HG03521 (cell line): ENCODE measurements around the gene ADRA2B.

Experiments
- ATAC-seq: cut with Tn5 transposase; IDR thresholded peaks from one replicate; pipeline ENCODE4 v1.9.1; 2021; ENCODE audit warnings: mild to moderate bottlenecking, moderate library complexity; ENCODE audit not compliant: unreplicated experiment

ADRA2B gene

DNA sequence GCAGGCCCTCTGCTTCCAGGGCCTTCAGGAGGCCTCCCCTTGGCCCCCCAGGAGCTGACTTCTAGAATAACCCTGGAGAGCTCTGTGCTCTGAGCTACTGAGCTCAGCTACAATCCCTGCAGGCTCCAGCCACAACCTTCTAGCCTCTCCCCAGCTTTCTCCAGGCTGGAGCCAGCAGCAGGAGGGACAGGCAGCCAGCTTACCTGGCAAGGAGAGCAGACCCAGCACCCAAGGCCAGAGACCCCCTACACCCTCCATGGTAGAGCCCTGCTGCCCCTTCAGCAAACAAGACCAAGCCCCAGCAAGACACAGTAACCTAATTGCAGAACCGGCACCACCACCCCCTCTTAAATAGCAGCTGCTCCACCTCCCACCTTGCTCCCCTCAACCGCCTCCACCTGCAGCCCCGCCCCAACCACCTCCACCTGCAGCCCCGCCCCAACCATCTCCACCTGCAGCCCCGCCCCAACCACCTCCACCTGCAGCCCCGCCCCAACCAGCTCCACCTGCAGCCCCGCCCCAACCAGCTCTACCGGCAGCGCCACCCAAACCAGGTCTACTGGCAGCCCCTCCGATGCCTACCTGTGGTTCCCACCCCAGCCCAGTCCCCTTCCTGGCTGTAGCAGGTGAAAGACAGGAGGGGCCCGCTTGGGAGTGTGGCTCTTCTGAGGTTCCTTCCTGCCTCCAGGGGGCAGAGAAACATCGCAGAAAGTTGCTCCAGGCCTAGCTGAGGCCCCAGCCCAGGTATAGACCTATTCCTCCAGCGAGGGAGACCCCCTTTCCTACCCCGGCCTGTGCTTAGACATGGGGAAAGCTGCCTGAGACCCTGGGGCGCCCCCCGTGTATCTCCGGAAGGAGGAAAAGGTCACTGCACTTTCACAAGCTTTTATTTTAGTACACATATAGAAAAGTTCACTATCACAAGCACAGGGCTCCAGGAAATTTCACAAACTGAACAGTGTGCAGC lies 22.1 kb upstream of the ADRA2B start, which contains the start of gene ASTL:
Gene ASTL, minus strand, starts transcription at position 324 of the 967 bp plus-strand sequence. Its CDS starts 66 bp downstream, at position 258.
- no peak for ATAC-seq

DNA sequence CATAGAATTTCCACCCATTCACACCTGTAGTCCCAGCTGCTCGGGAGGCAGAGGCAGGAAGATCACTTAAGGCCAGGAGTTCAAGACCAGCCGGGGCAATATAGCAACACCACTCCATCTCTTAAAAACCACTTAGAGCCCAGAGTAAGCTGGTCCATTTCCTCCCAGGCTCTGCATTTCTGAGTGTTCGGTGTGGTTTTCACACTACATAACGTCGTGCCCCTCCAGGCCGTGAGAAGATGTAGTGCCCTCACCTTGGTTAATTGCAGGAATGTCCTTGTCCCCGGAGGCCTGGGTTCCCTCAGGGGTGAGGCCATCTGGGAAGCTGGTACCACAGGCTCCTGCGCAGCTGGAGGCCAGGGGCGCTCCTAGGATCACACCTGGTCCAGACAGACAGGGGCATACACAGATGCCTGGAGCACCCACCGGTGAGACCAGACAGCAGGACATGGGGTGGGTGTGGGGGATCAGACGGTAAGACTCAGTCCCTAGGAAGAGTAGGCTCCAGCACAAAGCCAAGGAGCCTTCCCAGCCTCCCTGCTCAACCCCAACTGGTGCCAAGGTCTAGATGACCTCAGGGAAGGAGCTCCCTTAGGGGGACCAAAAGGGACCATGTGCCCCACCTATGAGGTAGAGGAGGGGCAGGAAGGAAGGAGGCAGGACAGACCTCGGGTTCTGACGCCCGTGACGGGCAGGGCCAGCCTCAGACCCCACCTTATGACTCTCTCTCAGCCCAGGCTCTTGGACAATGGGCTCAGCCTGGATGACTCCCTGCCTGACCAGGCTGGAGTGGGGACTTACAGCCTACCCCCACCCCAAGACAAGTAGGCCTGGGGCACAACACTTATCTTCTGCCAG lies 21.2 kb upstream of the ADRA2B start:
- no peak for ATAC-seq

GRCh38 chr2:96136129-96136720 lies 19.9 kb upstream of the ADRA2B start:
- no peak for ATAC-seq

GRCh38 chr2:96135621-96136020 lies 19.2 kb upstream of the ADRA2B start:
- no peak for ATAC-seq

GRCh38 chr2:96135171-96135570 lies 18.8 kb upstream of the ADRA2B start:
- ATAC-seq: no peak

DNA sequence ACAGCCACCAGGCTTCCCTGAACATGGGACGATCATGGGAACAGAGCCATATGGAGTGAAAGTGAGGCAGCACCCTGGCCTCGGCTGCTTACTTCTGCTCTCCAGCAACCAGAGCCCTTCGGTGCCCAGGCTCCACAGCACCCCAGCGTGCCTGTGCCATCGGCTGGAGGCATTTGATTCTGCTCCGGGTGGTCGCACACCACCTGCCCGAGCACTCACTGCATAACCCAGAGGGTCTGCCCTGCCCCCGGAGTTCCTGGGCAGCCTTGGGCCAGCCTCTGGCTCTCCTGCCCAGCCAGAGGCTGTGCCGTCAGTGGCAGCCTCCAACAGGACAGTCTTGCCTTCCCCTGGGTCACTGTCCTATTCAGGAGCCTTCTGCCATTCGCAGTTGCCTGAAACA lies 18.1 kb upstream of the ADRA2B start:
- no peak for ATAC-seq

DNA sequence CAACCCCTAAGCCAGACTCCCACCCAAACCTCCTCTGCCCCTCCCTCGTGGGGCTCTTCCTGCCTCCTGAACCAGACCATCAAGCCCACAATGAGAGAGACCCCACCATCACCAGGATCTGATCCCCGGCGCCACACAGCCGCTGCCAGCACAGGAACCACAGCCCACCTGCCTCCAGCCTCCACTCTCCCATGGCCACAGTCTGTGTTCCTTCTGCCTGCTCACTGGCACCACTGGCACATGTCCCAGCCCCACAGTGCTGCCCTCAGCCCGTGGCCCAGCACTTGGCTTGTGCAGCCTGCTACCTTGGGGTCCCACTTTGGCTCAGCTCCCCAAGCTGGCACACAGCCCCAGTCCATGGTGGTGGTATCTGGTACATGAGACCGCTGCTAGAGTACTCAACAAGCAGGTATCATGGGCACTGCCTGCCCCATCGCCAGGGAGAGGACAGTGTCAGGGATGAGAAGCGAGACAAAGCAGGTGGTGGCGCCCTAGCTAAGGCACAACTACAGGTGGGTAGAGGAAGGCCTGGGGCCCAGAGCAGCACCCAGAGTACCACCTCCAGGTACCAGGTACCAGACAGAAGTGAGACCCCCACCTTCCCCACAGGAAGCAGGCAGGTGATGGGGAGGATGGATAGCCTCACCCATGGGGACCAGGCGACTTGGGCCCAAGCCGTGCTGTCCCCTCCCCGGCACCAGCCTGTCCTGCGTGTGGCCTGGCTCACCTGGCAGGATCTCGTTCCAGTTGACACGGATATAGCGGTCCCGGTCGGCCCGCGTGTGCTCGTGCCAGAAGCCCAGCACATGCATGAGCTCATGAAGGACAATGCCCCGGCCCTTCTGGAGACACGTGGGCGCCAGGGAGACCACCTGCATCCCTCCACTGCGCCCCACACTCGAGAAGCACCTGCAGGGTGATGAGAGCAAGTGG lies 15.7 kb upstream of the ADRA2B start:
- ATAC-seq: no peak

DNA sequence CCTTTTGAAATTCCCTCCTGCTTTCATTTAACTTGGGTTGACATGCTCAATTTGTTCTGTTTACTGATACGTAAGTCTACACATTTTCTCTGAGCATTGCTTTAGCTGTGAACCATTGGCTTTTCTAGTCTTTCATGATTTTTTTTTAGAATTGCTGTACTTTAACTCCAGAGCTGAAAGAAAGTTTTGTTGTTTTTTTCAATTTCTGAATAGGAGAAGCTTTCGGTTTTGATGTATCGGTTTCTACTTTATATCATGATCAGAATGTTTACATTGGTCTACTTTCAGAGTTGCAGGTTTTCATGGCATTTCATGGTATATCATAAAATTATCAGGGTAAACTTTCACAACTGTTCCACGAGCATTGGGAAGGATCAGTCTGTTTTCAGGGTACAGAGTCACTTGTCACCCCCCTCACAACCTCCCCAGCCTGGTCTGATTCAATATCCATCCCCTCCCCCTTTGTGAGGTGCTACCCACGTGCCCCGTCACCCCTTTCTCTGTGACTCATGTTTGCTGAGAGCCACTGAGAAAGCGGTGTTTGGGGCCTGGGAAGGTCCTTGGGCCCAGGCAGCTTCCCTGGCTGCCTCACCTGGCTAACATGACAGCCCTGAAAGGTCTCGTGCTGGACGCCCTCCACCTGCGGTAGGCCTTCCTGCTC lies 14.9 kb upstream of the ADRA2B start:
- no peak for ATAC-seq

- ATAC-seq: no peak
Observed at GRCh38 chr2:96130483-96130882, 14.1 kb upstream of the ADRA2B start.

DNA sequence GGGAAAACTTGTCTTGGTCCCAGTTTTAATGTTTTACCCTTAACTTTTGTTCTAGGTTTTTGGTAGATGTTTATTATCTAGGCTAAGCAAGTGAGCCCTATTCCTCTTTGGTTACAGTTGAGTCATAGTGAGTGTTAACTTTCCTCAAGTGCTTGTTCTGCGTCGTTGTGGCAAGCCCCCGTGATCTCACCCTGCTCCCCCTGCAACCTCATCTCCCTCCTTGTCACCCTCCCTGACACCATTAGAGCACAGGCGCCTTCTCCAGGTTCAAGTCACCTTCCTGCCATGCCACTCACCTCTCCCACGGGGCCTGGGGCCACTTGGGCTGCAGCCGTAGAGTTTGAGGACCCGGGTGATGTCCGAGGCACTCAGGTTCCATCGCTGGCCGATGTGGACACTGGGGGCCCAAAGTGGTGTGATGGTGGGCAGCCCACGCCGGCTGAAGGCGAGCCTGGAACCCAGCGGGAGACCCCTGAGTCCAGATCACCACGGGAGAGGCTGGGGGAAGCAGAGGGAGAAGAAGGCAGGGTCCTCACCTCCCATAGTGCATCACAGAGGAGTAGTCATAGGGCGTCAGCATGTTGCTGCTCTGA lies 13.3 kb upstream of the ADRA2B start:
- ATAC-seq: no peak

- ATAC-seq: no peak
Observed at GRCh38 chr2:96128456-96128855, 12.1 kb upstream of the ADRA2B start.

DNA sequence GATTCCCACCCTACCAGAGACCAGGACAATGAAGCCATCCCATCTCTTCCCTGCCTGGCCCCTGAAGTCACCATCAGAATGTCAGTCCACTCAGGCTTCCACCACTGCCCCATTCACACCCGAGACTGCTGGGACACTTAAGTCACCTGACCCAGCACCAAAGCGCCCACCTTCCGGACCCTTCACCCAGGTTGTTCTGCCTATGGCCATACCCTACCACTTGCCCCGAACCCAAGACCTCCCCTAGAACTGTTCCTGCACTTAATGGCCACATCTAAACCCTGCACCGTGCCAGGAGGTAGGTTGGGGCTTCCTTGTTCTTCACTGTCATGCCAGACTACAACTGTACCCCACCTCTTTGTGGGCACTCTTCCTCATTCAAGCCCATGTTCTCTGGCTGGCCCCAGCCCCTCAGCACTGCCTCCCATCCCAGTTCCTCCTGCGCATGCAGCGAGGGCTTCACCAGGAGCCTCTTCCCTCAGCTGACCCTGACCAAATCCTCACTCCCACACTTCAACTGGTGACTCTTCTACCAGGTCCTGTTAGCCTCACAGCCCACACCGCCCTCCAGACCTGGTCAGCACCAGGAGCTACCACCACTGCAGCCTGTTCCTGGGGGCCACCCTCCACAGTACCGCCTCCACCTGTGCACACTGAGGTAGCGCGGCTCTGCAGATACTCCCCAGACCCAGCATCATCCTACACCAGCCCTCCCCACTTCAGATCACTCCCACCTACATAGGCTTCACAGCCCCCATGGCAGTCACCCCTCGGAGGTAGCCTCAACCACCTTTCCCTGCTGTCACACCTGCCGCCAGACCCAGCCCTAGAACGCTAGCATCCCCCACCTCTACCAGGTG lies 8.3 kb upstream of the ADRA2B start:
- no peak for ATAC-seq

DNA sequence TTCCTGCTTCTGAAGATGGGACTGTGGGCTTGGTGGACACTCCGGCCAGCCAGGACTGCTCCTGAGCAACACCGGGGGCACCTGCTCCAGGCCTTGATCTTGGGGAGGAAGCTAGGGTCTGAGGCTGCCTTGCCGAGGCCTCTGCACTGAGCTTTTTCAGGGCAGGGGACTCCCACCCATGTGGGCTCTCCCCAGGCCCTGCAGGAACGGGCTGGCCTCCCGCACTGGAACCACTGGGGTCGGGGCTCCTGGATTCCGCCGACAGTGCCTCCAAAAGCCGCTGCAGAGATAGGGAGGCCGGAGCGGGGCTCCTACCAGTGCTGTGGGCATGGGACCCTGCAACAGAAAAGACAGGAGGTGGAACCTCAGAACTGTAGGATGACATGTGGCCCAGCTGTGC lies 7.6 kb upstream of the ADRA2B start:
- no peak for ATAC-seq

DNA sequence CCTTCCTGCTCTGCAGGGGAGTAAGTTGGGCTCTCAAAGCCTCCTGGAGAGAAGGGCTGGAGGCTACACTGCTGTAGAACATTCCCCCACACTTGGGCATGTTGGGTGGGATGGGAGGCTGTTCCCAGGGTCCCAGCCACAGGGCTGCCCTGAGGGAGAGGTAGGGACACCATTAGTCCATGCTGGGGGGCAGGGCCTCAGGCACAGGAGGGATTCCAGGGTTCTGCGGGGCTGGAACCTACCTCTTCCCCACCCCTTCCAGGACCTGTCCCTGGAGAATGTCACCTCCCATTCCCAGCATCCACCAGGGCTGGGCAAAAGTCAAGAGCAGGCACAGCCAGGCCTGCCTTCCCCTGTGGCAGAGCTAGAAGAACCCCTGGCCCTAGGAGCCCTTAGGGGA lies 6.9 kb upstream of the ADRA2B start:
- no peak for ATAC-seq

DNA sequence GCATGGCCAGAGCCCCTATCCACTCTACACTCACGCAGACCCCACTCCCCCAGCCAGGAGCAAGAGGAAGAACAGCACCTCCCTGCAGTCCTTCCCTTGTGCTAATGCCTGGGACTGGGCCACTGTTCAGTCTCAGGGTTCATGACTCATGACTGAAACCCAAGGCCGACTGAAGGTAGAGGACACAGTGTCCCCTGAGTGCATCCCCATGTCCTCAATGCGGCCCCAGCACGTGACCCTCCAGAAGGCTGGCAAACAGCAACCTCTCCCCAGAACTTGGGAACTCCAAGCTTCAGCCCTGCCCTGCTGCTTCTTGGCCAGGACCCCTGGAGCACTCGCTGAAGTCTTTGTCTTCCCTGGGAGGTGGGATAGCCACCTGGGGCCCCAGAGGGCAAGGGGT lies 6.0 kb upstream of the ADRA2B start:
- ATAC-seq: no peak

GRCh38 chr2:96121414-96121813 lies 5.0 kb upstream of the ADRA2B start:
- no peak for ATAC-seq

DNA sequence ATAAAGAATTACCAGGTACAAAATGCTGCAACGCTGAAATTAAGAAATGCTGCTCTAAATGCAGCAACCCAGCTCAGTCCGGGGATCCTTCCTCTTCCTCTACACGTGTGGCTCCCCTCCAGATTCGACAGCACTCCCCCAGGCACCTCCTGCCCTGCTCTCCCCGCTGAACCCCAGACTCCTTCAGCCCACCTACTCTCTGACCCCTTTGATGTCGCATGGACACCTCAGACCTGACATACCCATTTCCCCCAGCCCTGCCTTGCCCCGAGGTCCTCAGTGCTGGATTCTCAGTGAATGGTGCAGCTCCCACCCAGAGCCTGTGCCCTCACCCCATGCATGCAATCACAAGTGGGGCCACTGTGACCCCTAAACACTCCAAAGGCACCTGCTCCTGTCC lies 4.6 kb upstream of the ADRA2B start:
- no peak for ATAC-seq

- ATAC-seq: no peak
Observed at GRCh38 chr2:96120091-96120720, 3.8 kb upstream of the ADRA2B start.
